GM12865 (cell line): Measurements from ENCODE around the gene PRRT3.

Source experiments
- DNase-seq: peaks from one replicate; pipeline ENCODE4 v3.0.0; 2010; ENCODE audit warnings: low read depth
- H3K4me3 ChIP-seq: 2 replicates; pipeline ENCODE4 v1.5.1; 2011; ENCODE audit warnings: mild to moderate bottlenecking, low read depth, low read length, control low read depth
- TF ChIP-seq, protein P1 (sequence below): IDR thresholded peaks from 2 replicates; pipeline ENCODE4 v1.5.1; 2011; ENCODE audit warnings: low read length, control low read depth, low read depth, inconsistent platforms; ENCODE audit not compliant: insufficient read depth; ENCODE audit errors: missing control alignments

PRRT3 gene

DNA sequence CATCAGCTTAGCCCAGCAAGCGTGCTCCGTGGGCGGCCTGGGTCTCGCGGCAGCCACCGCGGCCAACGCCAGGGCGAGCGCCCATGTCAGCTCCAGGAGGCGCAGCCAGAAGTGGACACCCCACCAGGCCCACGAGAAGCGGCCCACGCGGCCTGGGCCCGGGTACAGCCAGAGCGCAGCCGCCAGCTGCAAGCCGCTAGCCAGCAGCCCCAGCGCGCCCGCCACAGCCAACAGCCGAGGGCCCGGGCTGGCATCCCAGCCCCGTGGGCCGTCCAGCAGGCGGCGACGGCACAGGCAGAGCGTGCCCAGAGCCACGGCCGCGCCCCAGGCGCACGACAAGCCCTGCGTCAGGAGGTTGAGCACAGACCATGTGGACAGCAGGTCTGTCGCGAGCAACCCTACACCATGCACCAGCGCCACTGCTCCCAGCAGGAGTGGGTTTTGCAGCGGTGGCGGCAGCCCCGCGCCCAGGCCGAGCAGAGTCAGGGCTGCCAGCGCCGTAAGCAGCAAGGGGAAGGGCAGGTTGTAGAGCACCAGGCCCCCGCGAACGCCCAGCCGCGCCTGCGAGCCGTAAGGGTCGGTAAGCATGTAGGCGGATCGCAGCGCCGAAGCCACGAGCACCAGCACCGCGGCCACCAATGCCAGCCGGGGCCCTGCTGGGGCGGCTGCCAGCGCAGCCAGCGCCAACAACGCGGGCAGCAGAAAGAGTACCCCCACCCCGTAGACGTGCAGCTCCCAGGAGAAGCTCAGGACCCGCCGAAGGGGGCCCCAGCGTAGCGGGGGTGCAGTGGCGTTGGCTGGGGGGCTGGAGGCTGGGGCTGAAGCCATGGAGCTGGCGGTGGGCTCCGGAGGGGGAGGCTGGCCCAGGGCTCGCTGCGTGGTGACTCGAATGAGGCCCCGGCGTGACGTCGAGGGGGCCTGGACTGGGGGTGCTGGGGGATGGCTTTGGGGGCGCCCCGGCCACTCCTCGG, 4.9 kb downstream of the PRRT3 start:
- H3K4me3 ChIP-seq = no peak overlapping the region
- TF ChIP-seq, protein P1, sequence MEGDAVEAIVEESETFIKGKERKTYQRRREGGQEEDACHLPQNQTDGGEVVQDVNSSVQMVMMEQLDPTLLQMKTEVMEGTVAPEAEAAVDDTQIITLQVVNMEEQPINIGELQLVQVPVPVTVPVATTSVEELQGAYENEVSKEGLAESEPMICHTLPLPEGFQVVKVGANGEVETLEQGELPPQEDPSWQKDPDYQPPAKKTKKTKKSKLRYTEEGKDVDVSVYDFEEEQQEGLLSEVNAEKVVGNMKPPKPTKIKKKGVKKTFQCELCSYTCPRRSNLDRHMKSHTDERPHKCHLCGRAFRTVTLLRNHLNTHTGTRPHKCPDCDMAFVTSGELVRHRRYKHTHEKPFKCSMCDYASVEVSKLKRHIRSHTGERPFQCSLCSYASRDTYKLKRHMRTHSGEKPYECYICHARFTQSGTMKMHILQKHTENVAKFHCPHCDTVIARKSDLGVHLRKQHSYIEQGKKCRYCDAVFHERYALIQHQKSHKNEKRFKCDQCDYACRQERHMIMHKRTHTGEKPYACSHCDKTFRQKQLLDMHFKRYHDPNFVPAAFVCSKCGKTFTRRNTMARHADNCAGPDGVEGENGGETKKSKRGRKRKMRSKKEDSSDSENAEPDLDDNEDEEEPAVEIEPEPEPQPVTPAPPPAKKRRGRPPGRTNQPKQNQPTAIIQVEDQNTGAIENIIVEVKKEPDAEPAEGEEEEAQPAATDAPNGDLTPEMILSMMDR = no peak
- DNase-seq = no peak

DNA sequence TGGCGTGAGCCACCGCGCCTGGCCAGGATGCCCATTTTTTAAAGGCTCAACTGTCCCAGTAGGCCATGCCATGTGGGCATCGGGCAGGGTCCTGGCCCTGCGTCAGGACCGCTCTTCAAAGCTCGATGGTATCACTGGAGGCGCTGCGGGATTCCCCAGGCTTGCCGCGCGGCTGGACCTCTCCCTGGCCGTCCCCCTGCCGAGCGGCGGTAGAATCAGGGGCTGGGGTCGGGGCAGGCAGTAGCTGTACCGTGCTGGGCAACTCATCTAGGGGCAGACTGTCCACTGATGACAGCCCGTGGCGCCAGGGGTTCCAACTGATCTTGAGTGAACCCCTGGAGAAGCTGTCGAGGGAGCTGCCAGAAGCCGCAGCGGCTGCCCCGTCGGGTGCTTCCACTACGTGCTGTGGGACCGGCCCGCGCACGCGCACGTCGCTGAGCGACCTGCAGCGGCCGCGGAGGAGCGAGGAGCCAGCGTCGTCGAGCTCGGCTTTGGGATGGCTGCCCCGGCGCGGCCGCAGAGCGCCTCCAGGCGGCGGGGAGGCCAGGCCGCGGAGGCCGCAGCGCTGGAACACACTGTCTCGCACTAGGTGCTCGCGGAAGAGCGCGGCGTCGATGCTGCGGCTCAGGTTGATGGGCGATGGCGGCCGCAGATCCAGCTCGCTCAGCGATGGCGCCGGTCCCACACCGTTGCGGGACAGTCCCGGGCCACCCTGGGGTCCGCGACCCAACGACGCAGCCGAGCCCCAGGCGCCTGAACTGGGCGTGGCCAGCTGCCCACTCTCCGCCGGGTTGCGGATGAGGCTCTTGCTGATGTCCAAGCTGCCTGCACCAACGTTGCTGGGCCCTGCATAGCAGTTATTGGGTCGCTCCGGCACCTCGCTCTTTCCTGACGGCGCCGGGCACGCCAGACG, 5.8 kb downstream of the PRRT3 start:
- H3K4me3 ChIP-seq = no peak overlapping the region
- TF ChIP-seq, protein P1 = no peak
- no peak for DNase-seq

DNA sequence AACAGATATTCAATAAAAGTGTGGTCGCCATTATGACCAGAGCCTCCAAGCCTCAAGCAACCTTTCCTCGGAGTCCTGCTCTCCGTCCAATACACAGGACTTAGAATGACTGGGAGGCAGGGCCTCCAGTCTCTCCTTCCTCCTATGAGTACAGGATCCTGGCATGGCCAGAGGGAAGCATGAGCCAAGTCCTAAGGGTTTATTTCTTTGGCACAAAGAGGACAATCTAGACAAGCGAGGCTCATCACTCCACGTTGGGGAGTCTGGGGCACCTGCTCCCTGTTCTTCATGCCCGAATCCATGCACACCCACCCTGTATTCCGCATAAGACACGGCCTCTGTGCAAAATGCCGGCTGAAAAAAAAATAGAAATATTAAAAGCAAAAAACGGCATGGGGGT, 6.8 kb downstream of the PRRT3 start:
- H3K4me3 ChIP-seq = no peak overlapping the region
- TF ChIP-seq, protein P1 = no peak
- no peak for DNase-seq

DNA sequence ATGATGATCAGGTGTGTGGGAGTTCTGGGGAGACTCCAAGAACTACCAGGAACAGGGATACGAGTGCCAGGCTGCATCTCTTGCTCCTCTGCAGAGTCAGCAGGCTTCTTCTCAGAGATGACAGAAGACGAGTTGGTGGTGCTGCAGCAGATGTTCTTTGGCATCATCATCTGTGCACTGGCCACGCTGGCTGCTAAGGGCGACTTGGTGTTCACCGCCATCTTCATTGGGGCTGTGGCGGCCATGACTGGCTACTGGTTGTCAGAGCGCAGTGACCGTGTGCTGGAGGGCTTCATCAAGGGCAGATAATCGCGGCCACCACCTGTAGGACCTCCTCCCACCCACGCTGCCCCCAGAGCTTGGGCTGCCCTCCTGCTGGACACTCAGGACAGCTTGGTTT, 7.9 kb downstream of the PRRT3 start:
- TF ChIP-seq, protein P1 = no peak
- no peak for DNase-seq

DNA sequence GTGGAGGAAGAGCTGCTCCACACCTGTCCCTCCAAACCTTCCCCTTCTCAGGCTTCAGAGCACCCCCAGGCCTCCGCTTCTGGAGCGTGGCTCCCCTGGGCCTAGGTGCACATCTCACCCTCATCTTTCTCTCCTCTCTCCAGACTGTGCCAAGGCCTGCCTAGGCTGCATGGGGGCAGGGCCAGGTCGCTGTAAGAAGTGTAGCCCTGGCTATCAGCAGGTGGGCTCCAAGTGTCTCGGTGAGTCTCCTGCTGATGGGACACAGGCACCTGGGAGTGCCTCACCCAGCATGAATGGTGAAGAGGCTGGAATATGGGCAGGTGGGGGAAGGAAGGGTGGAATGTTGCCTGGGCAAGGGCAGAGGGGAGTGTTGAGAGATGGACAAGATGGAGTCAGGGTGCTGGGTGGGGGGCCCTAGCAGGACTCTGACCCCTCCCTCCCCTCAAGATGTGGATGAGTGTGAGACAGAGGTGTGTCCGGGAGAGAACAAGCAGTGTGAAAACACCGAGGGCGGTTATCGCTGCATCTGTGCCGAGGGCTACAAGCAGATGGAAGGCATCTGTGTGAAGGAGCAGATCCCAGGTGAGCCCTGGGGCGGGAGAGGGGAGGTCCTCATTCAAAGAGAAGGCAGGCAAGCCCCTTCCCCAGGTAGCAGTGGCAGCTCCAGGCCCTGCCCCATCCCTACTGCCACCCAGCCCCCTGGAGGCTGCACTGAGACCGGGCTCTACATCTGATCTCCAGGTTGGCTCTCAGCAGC, 9.1 kb downstream of the PRRT3 start:
- TF ChIP-seq, protein P1 = no peak
- DNase-seq = no peak

More for the DNA sequence above, 7.9 kb downstream of the PRRT3 start:
- no peak overlapping the region for H3K4me3 ChIP-seq

DNA sequence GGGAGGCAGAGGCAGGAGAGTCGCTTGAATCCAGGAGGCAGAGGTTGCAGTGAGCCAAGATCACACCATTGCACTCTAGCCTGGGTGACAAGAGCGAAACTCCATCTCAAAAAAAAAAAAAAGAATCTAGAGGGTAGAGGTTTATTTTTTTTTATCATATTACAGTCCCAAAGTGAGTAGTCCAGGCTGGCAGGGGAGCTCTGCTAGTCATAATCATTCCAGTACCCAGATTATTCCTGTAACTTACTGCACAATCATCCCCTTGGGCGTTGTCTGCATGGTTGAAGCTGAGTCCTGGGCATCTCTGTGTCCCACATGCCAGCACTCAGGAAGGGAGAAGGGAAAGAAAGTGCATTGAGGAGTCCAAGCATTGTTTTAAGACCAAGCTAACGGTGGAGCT, 10.0 kb downstream of the PRRT3 start:
- DNase-seq = no peak
- H3K4me3 ChIP-seq = no peak overlapping the region
- TF ChIP-seq, protein P1 = no peak

More for the DNA sequence above, 9.1 kb downstream of the PRRT3 start:
- H3K4me3 ChIP-seq = no peak overlapping the region
